Activated CD4-positive, CD25-positive, alpha-beta regulatory T cell treated with anti-CD3 and anti-CD28 coated beads, Interleukin-2, amount 50 U/mL, for 72 hours (primary cell): ENCODE results near the gene NEIL1.
"Not testable (repeated sequence)": the region's sequence is repeated elsewhere in the genome, so short reads cannot be mapped to it uniquely, and the experiment has no call there.

ENCODE experiments used
- DNase-seq: peaks from one replicate; pipeline ENCODE4 v3.0.0; 2021

The NEIL1 gene

DNA sequence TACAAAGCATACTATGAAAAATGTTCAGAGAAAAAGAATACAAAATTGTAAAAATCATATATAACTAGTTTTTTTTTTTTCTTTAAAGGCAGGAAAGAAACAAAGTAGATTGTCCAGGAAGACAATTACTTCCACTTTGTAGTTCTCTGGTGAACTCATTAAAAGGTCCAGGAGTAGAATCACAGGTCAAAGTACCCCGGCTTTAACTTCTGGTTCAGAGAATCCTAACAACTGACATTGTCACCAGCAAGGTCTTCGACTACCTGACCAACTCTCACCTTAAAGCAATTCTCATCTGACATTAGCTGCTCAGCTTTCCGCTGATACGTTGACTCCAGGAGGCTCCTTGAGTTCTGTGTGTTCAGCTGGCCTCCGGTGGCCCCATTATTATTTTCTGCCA lies 37.1 kb downstream of the NEIL1 start:
- not testable (repeated sequence) for DNase-seq

DNA sequence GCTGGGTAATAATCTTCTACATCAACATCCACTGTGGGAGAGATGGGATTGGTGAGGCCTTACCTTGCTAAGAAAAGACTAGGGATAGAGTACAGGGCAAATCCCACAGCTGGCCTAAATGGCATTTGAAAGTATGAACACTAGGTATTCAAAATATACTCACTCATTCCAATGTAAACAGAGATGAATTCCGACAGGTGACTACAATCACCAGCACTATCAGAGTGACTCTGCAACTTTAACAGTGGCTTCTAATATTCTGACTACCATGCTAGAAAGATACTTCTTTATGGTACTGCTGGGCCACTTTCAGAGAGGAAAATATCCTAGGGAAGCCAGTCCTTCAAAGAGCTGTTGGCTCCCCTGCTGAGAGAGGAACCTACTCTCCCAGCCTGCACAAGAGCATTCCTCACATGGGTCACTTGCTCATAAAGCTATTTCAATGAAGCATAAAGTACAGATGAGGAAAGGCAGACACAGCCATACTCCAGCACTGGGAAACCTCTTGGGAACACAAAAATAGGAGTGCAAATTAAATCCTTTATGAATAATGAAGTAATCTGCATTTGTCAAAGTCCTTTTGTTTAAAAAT lies 43.0 kb downstream of the NEIL1 start:
- no peak for DNase-seq

DNA sequence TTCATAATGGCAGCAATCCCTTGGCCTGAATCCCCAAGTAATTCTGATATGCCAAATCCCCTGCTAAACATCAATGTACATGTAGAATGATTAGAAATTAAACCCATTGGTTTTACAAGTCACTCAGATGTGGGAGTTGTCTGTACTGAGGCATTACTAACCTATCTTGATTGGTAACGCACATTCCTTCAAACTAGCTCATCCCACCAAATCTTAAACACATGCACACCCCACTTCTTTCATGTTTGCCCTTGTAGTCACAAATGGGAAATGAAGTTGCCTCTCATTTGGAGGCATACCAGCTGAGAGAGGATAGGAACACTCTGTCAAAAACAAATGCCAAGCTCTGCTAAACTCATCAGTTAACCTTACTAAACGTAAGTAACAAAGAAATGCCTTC lies 50.7 kb downstream of the NEIL1 start:
- no peak for DNase-seq

DNA sequence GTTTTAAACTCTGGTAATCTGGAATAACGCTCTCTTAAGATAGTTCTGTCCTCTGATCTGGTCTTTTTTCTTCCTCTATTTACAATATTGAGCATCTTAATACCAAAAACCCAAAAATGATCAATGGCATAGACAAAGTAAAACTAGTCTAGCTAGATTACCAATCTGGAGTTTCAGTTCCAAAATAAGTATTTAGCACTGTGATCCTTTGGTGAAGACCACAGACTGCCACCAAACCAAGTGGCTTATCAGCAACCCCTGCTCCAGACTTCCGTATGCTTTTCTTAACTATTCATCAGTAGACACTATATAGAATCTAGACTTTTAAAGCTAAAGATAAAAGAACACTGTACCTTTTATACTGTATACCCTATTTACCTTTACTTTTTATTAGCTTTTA lies 57.1 kb downstream of the NEIL1 start:
- DNase-seq, result no peak
